COLO829 (cell line): ENCODE data around the gene PRPF38B.
"Not testable (repeated sequence)": the region's sequence is repeated elsewhere in the genome, so short reads cannot be mapped to it uniquely, and the experiment has no call there.

Experiments
- DNase-seq: peaks from one replicate; pipeline ENCODE4 v3.0.0; 2012; ENCODE audit warnings: low spot score

The PRPF38B gene

DNA sequence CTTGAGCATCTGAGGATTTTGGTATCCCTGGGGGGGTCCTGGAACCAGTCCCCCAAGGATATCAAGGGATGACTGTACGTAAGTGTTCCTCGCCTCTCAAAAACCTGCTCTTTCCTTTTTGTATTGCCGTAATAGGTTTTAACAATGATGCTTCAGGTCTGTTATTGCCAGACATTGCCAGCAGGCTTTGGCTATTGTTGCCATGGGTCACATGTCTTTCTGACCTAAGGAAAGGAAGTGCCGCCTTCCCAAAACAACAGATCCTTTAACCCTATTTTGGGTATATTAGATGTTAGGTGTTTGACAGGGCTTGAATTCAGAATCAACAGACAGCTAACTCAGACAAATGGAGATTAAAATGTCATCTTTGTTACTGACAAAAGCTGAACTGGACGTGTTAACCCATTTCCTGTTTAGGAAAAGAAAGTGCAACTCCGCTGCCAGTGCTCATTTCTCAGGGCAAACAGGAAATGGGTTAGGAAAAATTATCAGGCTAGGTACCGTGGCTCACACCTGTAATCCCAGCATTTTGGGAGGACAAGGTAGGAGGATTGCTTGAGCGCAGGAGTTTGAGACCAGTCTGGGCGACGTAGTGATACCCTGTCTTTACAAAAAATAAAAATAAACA, 12.4 kb upstream of the PRPF38B start:
- DNase-seq = no peak

DNA sequence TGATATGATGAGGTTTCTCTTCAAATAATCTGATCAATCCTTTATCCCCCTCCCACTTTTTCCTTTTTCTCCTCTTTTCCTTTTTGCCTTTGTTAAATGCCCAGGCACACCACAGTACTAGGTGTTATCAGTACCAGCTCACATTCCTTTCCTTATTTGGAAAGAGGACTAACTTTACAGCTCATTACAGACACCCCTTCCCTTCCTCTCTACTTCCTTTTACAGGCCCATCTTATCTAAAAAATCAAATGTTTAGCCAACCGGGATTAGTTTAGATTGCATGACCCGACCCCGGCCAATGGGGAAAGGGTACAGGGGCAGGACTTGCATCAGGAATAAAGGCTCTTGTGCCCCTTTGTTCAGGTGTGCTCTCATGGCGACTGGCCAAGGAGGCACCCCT, 10.4 kb upstream of the PRPF38B start:
- DNase-seq = not testable (repeated sequence)

DNA sequence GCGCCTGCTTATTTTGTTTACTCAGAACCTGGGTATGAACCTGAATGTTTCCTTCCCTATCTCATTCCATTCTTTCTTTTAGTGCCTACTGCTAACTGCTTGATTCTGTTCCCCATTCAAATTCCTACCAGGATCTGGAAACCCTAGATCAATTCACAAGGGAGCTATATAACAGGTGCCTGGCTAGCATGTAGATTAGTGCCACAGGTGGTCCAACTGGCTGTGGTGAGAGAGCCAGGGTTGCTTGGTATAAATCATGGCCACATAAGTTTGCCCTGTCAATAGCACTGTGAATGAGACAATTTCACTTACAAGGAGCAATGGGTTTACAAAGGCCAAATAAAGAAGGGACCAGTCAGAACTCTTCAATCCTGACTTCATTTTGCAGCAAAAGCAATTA, 6.6 kb upstream of the PRPF38B start:
- no peak for DNase-seq

DNA sequence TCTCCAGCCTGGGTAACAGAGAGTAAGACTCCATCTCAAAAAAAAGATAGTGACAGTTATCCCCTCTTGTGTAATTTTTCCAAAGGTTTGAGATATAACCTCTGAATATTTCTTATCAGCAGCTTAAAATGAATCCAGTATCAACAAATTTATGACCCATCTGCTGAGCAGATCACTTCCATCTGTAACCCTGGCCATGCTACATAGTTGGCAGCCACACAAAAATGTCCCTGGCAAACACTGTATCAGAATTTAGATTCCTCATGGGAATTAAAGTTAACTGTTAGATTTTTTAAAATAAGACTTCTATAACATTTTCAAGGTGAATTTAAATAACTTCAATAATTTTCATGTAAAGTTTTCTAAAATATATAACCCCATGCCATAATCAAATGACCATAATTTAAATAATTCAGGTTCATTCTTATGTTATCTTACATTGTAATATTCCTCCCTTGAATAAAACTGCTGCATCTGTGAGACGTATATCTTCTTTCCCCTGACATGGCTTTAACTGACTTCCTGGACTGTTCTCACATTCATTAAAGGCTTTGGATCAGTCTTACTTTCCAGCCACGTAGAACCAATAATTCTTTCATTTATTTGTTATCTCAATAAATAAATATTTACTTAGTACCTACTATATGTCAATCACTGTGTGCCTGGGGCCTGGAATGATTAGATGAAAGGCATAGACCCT, 5.3 kb upstream of the PRPF38B start:
- DNase-seq = no peak

DNA sequence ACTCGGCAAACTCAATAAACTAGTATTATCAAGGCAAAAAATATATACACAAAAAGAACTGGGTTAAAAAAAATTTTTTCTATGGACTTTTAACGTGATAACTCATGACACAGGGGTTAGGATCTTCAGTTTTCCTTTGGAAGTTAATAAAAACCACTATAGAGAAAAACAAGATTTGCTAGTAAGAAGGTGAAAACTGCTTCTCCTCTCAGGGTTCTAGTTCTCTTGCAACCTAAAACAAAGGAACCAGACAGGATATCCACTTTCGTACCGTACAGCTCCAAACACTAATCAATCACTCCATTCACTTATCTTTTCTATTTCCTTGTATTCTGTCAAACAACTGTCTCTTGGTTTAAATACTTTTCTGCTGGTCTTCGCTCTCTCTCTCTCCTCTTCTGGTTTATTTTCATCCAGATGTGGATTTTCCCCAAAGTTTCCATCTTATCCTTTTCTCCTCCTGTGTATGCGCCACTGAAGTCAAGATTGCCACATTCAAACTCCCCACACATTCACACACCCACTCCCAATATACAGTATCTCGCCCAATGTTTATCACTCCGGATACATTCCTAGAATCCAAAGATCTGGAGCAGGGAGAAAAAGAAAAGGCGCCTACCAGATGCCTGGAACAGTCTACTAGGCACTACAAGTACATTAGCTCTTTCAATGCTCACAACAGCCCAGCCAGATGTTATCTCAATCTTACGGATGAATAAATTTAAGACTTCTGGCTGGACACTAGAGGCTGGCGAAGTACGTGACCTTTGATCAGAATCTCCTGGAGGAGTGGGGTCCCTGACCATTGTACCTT, 775 bp upstream of the PRPF38B start:
- no peak for DNase-seq

DNA sequence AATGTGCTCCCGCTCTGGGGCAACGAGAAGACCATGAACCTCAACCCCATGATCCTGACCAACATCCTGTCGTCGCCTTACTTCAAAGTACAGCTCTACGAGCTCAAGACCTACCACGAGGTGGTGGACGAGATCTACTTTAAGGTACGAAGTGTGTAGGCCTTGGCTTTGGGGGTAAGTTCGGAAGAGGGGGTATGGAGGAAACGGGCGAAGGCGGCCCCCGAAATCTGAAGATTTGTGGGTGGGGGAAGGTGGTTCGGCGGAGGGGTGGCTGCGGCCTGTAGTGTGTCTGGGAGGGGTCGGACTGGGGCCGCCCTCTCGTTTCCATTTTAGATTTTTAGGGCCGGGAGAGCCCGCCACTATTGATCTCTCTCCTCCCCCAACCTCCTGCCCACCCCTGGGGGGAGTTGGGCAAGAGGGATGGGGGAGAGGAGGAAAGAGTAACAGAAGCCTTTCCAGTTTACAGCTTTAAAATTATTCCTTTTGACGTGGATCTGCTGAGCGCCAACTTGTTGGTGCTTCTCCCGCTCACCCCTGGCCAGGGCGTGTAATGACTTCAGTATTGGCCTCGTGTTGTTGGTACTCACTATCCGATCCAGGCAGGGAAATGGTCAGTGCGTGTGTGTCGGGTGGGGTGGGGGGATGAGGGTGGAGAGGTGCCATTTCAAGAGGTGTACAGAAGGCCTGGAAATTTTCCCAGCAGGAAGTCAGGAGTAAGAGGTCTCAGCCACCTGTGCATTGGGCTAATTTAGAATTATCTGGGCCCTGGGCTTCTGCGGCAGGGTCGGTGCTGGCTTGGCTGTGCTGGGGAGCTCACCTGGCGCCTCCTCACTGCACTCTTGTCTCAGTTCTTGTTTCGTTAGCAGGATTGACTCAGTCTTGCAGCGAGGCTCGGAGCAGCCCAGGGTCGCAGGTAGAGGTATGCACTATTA, 880 bp downstream of the PRPF38B start:
- DNase-seq = no peak

DNA sequence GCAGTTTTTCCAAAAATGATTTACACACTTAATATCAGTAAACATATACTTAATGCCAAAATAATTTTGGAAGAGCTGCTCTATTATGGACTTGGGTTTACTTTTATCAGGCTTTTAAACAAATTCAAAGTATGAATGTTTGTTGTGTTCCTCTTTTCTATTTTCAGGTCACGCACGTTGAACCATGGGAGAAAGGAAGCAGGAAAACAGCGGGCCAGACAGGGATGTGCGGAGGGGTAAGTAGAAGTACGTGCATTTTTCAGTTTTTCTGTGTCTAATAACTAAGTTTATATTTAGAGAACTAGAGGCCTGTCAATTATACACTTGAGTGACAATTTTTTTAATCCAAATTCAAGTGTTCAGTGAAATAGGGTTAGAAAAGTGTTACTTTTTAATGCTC, 3.4 kb downstream of the PRPF38B start:
- no peak for DNase-seq

DNA sequence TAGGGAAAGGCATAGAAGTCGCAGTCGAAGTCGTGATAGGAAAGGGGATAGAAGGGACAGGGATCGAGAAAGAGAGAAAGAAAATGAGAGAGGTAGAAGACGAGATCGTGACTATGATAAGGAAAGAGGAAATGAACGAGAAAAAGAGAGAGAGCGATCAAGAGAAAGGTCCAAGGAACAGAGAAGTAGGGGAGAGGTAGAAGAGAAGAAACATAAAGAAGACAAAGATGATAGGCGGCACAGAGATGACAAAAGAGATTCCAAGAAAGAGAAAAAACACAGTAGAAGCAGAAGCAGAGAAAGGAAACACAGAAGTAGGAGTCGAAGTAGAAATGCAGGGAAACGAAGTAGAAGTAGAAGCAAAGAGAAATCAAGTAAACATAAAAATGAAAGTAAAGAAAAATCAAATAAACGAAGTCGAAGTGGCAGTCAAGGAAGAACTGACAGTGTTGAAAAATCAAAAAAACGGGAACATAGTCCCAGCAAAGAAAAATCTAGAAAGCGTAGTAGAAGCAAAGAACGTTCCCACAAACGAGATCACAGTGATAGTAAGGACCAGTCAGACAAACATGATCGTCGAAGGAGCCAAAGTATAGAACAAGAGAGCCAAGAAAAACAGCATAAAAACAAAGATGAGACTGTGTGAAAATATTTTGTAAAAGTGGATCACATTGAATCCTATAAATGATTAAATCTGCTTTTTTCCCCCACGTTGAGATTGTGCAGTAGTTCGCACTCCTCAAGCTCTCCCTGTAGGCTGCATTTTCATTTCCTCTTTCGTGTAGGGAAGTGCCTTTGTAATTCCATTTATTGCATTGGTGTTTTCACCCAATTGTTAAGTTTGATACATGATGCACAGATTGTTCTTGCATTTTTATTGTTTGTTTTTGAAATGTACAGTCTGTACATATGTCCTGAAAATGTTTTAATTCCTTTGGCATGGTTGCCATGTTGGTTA, 7.5 kb downstream of the PRPF38B start:
- no peak for DNase-seq

DNA sequence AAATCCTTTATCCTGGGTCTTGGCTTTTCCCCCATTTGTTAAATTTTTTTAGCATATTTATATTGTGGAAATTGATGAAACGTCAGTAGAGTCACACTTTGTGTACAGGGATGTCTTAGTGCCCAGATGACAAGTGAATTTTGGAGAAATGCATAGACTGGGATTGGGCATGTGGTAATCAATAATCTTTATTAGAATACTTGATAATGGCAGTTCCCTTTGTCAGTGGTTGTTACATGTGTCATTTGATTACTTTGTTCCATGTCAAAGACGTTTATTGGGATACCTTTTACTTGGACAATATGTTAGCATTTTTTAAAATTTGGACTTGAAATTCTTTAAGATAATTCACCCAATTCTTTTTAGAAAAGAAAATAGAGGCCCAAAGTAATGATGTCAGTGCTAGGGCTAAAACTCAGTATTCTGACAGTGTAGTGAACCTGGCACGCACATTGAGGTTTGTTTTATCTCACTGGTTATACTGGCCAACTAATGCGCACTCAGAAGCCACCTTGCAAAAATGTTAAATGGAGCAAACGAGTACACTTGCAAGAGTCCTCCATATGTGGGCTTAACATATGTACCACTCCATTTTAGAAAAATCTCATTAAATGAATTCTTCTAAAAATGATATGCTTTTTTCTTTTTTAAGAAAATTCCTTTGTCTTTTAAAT, 9.2 kb downstream of the PRPF38B start:
- no peak for DNase-seq

DNA sequence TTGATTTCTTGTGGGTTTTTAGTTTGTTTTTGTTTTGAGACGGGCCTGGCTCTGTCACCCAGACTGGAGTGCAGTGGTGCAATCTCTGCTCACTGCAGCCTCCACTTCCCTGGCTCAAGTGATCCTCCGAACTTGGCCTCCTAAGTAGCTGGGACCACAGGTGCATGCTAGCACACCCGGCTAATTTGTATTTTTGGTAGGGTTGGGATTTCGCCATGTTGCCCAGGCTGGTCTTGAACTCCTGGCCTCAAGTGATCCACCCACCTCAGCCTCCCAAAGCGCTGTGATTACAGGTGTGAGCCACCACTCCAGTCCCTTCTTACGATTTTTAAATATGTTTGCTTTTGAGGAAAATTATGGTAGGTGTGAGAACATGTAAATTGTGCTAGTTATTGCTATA, 10.0 kb downstream of the PRPF38B start:
- not testable (repeated sequence) for DNase-seq

DNA sequence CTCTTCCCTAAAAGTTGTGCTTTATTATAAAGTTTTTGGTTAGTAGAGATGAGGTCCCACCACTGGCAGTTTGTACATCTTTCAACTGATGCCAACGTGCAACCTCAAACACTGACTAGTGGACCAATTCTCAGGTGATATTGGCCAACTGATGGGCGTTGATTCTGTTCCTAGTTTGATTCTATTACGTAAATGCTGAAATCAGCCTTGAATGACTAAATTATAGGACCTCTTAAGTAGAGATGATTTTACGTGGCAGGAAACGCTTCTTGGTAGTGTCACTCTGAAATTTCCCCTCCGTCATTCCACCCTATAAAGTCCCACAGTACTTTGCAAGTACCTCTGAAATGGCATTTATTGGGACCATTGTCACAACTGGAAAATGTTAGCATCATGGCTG, 11.8 kb downstream of the PRPF38B start:
- DNase-seq = no peak

DNA sequence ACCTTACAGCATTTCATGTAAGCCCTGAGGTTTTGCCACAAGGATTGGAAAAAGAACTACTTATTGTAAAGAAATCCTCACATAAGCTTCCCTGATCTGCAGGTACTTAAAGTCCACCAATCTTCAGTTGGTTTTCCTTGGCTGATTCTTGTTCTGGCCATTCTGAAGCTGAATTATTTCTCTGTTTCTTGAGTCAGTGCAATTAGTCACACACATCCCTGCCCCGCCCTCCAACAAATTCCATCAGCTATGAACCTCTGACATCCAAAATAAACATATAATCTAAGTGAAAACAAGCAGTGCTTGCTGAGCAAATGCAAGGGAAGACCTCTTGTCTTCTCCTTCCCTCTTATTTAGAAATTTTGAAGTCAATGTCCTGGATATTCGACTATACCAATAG, 12.4 kb downstream of the PRPF38B start:
- DNase-seq = no peak

DNA sequence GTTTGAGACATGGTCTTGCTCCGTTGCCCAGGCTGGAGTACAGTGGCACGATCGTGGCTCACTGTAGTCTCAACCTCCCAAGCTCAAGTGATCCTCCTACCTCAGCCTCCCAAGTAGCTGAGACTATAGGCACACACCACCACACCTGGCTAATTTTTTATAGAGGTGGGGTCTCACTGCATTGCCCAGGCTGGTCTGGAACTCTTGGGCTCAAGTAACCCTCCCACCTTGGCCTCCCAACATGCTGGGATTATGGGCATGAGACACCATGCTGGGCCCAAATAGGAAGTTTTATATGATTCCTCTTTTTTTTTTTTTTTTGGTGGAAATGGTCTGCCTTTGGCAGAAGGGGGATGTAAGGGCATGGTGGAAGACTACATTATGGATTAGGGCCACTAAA, 14.5 kb downstream of the PRPF38B start:
- DNase-seq = no peak

DNA sequence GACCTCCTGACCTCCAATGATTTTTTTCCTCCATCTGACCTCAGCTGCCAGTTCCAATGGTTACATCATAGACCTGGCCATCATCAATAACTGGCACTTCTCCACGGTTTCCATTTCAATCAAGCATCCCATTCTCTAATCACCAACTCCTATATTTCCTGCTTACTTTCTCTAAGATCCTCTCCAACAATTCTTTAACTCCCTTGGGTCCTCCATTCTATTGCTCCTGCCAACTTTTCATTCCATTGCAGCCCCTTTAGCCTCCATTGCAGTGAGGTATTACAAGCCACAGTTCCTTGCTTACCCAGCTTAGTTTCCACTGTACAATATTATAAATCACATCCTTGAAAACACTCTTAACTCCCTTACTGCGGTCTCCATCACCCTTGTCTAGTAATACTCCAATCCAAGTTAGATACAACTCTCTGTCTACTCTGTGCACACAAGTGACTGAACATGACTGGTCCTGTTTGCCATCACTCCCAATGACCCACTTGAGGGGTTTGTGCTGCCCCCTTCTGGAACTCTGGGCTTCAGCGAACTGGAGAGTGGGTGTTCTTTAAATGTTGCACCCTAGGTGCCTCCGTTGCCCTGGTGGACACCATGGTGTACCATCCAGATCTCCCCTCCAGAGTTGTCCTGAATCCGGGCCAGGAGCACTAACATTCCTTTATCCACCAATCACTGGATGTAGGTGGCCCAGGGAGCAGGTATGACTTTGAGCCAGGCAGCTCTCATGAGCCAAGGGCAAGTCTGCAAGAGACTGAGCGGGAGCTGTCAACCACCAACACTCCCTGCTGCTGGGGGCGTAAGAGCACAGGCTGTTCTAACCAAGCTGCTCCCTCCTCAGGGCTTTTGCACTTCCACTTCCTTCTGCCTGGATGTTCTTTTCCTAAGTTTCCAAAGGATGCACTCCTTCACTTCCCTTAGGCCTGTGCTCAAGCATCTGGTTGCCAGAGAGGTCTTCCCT, 16.9 kb downstream of the PRPF38B start:
- no peak for DNase-seq

DNA sequence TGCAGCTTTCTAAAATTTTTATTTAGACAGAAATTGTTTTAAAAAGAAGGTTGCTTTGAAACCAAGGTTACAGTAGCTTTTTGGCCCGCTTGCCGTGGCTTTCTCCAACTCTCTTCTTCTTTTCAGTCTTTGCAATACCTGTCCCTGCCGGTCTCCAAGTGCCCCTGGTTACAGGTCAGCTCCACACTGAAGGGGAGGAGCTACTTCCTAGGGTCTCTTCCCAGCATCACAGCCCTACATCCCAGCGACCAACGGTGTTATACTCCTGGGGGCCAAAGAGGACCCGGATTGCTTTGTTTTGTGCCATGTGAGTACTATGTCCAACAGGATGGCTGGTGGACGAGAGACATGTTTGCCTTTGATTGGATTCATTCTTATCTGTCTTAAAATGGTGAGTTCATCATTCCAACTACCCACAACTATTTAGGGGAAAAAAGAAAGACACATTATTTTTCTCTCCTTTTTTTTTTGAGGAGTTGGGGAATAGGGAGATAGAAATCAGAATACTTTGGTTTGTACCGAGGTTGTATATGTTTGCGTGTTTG, 20.6 kb downstream of the PRPF38B start, which contains the start of gene FNDC7:
Gene FNDC7 (plus strand): TSS at position 303 of the 545 bp plus-strand sequence. CDS start 26 bp downstream, at position 329.
- no peak for DNase-seq

DNA sequence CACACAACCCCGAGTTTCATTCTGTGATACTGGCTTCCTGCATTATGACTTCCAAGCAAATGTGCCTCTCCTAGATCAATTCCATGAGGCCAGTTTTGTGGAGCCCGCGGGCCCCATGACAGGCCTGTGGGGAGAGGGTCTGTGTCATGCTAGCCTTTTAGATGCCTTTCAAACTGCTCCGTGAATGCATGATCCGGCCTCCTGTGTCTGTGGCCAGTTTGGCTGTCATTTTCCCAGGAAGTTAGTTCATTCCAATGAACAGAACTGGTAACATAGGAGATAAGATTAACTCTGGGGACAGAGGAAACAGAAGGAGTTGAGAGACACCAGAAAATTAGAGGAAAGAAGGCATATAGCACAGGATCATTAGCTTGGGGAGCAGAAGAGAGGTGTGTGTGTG, 23.8 kb downstream of the PRPF38B start:
- no peak for DNase-seq

DNA sequence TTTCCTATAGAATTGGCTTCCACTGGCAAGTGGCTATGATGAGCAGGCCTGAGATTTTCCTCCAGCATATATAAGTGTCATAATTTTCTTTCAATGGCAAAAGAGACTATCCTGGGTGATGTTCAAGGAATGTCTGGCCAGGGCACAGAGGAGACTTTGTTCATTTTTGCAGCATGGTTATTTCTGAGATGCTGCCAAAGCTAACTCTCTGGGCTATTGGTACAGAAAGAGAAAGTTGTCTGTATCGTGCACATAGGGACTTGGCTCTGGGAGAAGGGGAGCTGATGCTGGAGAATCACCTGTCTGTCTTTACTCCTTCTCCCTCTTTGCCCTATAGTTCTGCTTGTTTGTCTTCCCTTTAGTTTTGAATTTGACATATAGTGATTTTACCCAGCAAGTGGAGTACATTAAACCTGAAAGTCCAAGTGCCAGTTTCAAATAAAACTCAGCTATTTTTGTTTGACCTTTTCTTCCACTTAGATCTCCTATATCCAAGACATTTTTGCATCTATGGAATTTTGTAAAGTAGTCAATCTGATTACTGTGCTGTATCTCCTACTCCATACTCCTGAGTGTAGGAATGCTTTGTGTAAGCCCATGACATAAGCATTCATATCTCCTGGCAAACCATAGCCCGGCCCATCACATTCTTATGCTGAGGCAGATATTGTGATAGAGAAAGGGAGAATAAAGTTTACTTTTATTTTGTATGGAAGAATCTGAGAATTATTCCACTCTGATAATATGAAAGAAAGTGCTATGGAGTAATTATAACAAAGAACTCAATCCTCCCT, 24.5 kb downstream of the PRPF38B start:
- DNase-seq = no peak

DNA sequence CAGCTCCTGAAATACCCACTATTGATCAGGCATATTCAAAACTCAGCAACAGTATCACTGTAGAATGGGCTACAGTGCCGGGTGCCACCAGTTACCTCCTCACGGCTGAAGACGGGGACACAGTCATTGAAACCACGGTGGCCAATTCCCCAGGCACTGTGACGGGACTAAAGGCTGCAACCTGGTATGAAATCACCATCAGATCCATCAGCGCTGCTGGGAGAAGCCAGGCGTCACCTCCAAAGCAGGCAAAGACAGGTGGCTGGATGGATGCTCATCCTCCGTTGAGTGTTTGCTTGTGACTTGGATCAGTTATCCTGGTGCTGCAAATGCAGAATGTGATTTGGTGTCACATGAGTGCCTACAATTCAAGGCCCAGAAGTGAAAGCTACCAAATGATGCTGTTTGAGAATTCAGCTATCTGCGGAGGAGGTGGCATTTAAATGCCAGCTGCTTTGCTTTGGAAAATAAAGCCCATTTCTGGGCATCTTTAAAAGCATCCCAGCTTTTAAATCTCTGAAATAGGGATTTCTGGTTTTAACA, 25.7 kb downstream of the PRPF38B start:
- DNase-seq = no peak
